Stimulated activated CD8-positive, alpha-beta memory T cell treated with anti-CD3 and anti-CD28 coated beads, Interleukin-7, amount 100 ng/mL, for 4 hours (primary cell): ENCODE measurements around the gene PFKP.

Source experiments
- DNase-seq, 2 donors: peaks; one replicate each; pipeline ENCODE4 v3.0.0-alpha.2; 2020; ENCODE audit warnings: low read depth in 2 of 2

The PFKP gene

GRCh38 chr10:3069876-3070275 lies 2.5 kb downstream of the PFKP start:
- no peak for DNase-seq

- peak; percentile 37 to 43 for DNase-seq
Observed at GRCh38 chr10:3071405-3072198, 4.3 kb downstream of the PFKP start.

- DNase-seq = no peak
Observed at GRCh38 chr10:3072641-3073360, 5.5 kb downstream of the PFKP start.

- DNase-seq = no peak
Observed at GRCh38 chr10:3074145-3074665, 6.9 kb downstream of the PFKP start.

- no peak for DNase-seq
Observed at GRCh38 chr10:3074985-3075600, 7.7 kb downstream of the PFKP start.

- DNase-seq = no peak
Observed at GRCh38 chr10:3076138-3076537, 8.8 kb downstream of the PFKP start.

GRCh38 chr10:3077509-3077908 lies 10.2 kb downstream of the PFKP start:
- no peak for DNase-seq

- no peak for DNase-seq
Observed at GRCh38 chr10:3077940-3078630, 10.7 kb downstream of the PFKP start.

- DNase-seq = no peak
Observed at GRCh38 chr10:3081383-3081981, 14.1 kb downstream of the PFKP start.

GRCh38 chr10:3082290-3082689 lies 14.9 kb downstream of the PFKP start:
- no peak for DNase-seq

GRCh38 chr10:3085785-3086567 lies 18.6 kb downstream of the PFKP start:
- DNase-seq = no peak

- no peak for DNase-seq
Observed at GRCh38 chr10:3090388-3090787, 23.0 kb downstream of the PFKP start.

- DNase-seq = no peak
Observed at GRCh38 chr10:3090914-3091787, 23.8 kb downstream of the PFKP start.

- no peak for DNase-seq
Observed at GRCh38 chr10:3091921-3092320, 24.6 kb downstream of the PFKP start.

- DNase-seq = no peak
Observed at GRCh38 chr10:3093996-3094395, 26.6 kb downstream of the PFKP start.

- DNase-seq = no peak
Observed at GRCh38 chr10:3094609-3095036, 27.3 kb downstream of the PFKP start.

- DNase-seq = peak; percentile 40 to 55
Observed at GRCh38 chr10:3095373-3096139, 28.2 kb downstream of the PFKP start.

- DNase-seq = no peak
Observed at GRCh38 chr10:3096149-3096548, 28.8 kb downstream of the PFKP start.

- DNase-seq = no peak
Observed at GRCh38 chr10:3097160-3097559, 29.8 kb downstream of the PFKP start.
